Measurements from ENCODE around the gene RAB5IF. TPM values are rescaled to one million over a fixed set of nuclear protein-coding genes. Genes with fewer than 3 reads are reported as not detected.
"Not testable (repeated sequence)": the region's sequence is repeated elsewhere in the genome, so short reads cannot be mapped to it uniquely, and the experiment has no call there.

RAB5IF gene
- total RNA-seq, 1 experiment from 2014 or later = 118 TPM

DNA sequence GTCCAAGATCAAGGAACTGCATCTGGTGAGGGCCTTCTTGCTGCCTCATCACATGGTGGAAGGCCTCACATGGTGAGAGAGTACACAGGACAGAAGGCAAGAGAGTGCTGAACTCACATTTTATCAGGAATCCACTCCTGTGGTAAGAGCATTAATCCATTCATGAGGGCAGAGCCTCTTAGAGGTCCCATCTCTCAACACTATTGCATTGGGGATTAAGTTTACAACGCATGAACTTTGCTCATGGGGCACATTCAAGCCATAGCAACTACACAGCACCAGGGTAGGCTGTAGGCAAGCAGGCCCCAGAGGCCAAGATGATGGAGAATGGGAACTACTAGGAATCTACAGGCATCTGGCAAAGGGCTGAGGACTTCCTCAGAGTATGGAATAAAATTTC lies 42.2 kb upstream of the RAB5IF start:
- ATAC-seq (no peak), DNase-seq (ENCODE audit: low read depth, low spot score) (no peak)
- H3K9me3 ChIP-seq (ENCODE audit: control insufficient read depth, insufficient read depth, low read depth, low read length) = peaks cover 4% of the 10 kb centered on the region; the same call in 1 of the 2 replicates
- in situ Hi-C loops (cut with HindIII; ENCODE audit: low pct_unique_long_range_greater_than_20kb, low sequenced_read_pairs) (no loop called here), intact Hi-C loops (cut with micrococcal nuclease; ENCODE audit: unreplicated experiment) (no loop called here)
- no peak overlapping the region for H3K4me3 ChIP-seq (ENCODE audit: low read depth in 2 of 2, low read length in 2 of 2)
- H3K27me3 ChIP-seq (ENCODE audit: control insufficient read depth, insufficient read depth, low read length) = no peaks in the 10 kb centered on the region
- ChIA-PET CTCF (no interaction called here), POLR2A (no interaction called here)
- no peaks in the 10 kb centered on the region for H3K36me3 ChIP-seq (ENCODE audit: control insufficient read depth, insufficient read depth, low read length)
- H3K4me1 ChIP-seq (ENCODE audit: control insufficient read depth, insufficient read depth, low read length) = no peaks in the 10 kb centered on the region
- TF ChIP-seq TCF7L2 (IDR thresholded peaks at IDR 0.05; ENCODE audit: low read depth, low read length) (no peak), POLR2AphosphoS5 (IDR thresholded peaks at IDR 0.05; ENCODE audit: low read depth, low read length) (no peak), SIN3A (IDR thresholded peaks at IDR 0.05; ENCODE audit: borderline replicate concordance, insufficient read depth, low read depth, low read length) (no peak)
- TF ChIP-seq, protein P1, sequence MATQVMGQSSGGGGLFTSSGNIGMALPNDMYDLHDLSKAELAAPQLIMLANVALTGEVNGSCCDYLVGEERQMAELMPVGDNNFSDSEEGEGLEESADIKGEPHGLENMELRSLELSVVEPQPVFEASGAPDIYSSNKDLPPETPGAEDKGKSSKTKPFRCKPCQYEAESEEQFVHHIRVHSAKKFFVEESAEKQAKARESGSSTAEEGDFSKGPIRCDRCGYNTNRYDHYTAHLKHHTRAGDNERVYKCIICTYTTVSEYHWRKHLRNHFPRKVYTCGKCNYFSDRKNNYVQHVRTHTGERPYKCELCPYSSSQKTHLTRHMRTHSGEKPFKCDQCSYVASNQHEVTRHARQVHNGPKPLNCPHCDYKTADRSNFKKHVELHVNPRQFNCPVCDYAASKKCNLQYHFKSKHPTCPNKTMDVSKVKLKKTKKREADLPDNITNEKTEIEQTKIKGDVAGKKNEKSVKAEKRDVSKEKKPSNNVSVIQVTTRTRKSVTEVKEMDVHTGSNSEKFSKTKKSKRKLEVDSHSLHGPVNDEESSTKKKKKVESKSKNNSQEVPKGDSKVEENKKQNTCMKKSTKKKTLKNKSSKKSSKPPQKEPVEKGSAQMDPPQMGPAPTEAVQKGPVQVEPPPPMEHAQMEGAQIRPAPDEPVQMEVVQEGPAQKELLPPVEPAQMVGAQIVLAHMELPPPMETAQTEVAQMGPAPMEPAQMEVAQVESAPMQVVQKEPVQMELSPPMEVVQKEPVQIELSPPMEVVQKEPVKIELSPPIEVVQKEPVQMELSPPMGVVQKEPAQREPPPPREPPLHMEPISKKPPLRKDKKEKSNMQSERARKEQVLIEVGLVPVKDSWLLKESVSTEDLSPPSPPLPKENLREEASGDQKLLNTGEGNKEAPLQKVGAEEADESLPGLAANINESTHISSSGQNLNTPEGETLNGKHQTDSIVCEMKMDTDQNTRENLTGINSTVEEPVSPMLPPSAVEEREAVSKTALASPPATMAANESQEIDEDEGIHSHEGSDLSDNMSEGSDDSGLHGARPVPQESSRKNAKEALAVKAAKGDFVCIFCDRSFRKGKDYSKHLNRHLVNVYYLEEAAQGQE (IDR thresholded peaks at IDR 0.05; ENCODE audit: insufficient read depth in 1 of 2, low read depth in 2 of 2, low read length in 1 of 2) = no peak
- TF ChIP-seq, protein P2, sequence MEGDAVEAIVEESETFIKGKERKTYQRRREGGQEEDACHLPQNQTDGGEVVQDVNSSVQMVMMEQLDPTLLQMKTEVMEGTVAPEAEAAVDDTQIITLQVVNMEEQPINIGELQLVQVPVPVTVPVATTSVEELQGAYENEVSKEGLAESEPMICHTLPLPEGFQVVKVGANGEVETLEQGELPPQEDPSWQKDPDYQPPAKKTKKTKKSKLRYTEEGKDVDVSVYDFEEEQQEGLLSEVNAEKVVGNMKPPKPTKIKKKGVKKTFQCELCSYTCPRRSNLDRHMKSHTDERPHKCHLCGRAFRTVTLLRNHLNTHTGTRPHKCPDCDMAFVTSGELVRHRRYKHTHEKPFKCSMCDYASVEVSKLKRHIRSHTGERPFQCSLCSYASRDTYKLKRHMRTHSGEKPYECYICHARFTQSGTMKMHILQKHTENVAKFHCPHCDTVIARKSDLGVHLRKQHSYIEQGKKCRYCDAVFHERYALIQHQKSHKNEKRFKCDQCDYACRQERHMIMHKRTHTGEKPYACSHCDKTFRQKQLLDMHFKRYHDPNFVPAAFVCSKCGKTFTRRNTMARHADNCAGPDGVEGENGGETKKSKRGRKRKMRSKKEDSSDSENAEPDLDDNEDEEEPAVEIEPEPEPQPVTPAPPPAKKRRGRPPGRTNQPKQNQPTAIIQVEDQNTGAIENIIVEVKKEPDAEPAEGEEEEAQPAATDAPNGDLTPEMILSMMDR (IDR thresholded peaks at IDR 0.05) = no peak
- BruUV-seq (replicated peaks) = no TSS peak
- H3K27ac ChIP-seq (ENCODE audit: low read length) = no peak overlapping the region

DNA sequence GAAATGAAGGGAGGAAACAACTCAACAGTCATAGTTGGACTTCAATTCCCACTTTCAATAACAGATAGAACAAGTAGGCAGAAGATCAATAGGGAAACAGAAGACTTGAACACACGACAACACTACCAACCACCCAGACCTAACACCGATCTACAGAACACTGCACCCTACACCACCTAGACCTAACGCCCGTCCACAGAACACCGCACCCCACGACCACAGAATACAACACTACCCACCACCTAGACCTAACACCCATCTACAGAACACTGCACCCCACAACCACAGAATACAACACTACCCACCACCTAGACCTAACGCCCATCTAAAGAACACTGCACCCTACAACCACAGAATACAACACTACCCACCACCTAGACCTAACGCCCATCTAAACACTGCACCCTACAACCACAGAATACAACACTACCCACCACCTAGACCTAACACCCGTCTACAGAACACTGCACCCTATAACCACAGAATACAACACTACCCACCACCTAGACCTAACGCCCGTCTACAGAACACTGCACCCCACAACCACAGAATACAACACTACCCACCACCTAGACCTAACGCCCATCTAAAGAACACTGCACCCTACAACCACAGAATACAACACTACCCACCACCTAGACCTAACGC lies 41.4 kb upstream of the RAB5IF start:
- H3K4me1 ChIP-seq (ENCODE audit: control insufficient read depth, insufficient read depth, low read length); H3K36me3 ChIP-seq (ENCODE audit: control insufficient read depth, insufficient read depth, low read length); in situ Hi-C loops (cut with HindIII; ENCODE audit: low pct_unique_long_range_greater_than_20kb, low sequenced_read_pairs); H3K9me3 ChIP-seq (ENCODE audit: control insufficient read depth, insufficient read depth, low read depth, low read length); H3K27me3 ChIP-seq (ENCODE audit: control insufficient read depth, insufficient read depth, low read length); CTCF ChIA-PET; ATAC-seq; H3K27ac ChIP-seq (ENCODE audit: low read length); DNase-seq (ENCODE audit: low read depth, low spot score); H3K4me3 ChIP-seq (ENCODE audit: low read depth in 2 of 2, low read length in 2 of 2); BruUV-seq (replicated peaks); intact Hi-C loops (cut with micrococcal nuclease; ENCODE audit: unreplicated experiment): not testable (repeated sequence)
- POLR2A ChIA-PET = interaction anchor here (1.1 kb wide), 1 partner anchor 14 kb away, joined by 3 read pairs; no protein-coding TSS in a partner anchor

DNA sequence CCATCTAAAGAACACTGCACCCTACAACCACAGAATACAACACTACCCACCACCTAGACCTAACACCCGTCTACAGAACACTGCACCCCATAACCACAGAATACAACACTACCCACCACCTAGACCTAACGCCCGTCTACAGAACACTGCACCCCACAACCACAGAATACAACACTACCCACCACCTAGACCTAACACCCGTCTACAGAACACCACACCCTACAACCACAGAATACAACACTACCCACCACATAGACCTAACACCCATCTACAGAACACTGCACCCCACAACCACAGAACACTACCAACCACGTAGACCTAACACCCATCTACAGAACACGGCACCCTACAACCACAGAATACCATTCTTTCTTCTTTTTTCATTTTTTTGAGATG lies 40.9 kb upstream of the RAB5IF start:
- BruUV-seq (replicated peaks); ATAC-seq; H3K4me3 ChIP-seq (ENCODE audit: low read depth in 2 of 2, low read length in 2 of 2); intact Hi-C loops (cut with micrococcal nuclease; ENCODE audit: unreplicated experiment); DNase-seq (ENCODE audit: low read depth, low spot score); H3K27ac ChIP-seq (ENCODE audit: low read length); H3K36me3 ChIP-seq (ENCODE audit: control insufficient read depth, insufficient read depth, low read length); H3K27me3 ChIP-seq (ENCODE audit: control insufficient read depth, insufficient read depth, low read length); in situ Hi-C loops (cut with HindIII; ENCODE audit: low pct_unique_long_range_greater_than_20kb, low sequenced_read_pairs); H3K9me3 ChIP-seq (ENCODE audit: control insufficient read depth, insufficient read depth, low read depth, low read length); H3K4me1 ChIP-seq (ENCODE audit: control insufficient read depth, insufficient read depth, low read length); CTCF ChIA-PET: not testable (repeated sequence)
- POLR2A ChIA-PET = interaction anchor here (1.1 kb wide), 1 partner anchor 14 kb away, joined by 3 read pairs; no protein-coding TSS in a partner anchor

Measured in Panc1 (cell line).